HG02763 (cell line): ENCODE results near the gene ATG12.
"Not testable (repeated sequence)": the region's sequence is repeated elsewhere in the genome, so short reads cannot be mapped to it uniquely, and the experiment has no call there.

ENCODE experiments used
- ATAC-seq: cut with Tn5 transposase; IDR thresholded peaks from one replicate; pipeline ENCODE4 v1.9.1; 2021; ENCODE audit warnings: mild to moderate bottlenecking, moderate library complexity; ENCODE audit not compliant: unreplicated experiment

ATG12 gene

DNA sequence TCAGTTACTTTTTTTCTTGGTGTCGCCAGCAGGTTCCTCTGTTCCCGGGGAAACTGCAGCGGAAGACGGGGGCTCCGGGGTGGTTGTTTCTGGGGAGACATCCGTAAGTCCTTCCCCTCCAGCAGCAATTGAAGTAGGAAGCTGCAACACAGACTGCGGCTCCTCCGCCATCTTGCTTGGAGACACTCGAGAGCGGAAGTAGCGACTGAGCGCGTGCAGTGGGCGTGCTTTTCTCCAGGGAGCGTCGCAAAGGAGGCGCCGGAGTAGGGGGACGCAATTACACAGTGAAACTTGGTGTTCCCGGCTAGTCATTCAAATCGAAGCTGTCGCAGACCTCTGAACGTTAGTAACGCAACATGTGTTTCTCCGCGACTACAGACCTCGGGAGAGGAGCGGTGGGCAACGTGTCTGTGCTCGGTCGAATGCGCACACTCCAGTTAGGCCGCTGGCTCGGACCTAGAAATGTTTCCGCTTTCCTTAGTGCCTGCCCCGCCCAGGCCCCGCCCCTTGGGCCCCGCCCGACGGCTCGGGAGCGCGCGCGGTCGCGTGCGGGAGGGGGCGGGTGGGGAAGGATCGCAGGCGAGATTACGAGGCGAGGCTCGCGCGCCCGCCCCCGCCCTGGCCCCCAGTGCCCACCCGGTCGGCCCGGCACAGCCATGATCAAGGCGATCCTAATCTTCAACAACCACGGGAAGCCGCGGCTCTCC, at the start of gene ATG12, which contains the start of gene AP3S1:
Gene ATG12, minus strand, starts transcription at position 184 of the 707 bp plus-strand sequence. Its CDS starts 13 bp downstream, at position 171.
Gene AP3S1, plus strand, starts transcription at position 554 of the 707 bp plus-strand sequence. Its CDS starts 103 bp downstream, at position 657.
- ATAC-seq = peak; percentile 82

DNA sequence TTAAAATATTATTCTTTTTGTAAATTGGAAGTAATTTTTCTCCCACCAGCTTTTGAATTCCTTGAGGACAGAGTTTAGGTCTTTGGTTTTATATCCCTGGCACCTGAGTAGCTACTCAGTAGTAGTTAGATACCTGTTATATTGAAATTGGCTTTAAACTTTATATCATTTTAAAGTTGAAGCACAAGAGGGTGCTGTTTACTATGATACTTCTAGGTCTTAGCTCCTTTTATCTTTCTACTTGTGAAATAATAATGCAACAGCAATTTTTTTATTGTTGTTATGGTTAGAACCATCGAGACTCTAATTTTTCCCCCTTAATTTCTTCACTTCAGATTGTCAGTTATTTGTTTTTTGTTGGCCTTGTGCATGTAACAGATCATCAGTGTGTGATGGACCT, 46.7 kb upstream of the ATG12 start:
- ATAC-seq = no peak

DNA sequence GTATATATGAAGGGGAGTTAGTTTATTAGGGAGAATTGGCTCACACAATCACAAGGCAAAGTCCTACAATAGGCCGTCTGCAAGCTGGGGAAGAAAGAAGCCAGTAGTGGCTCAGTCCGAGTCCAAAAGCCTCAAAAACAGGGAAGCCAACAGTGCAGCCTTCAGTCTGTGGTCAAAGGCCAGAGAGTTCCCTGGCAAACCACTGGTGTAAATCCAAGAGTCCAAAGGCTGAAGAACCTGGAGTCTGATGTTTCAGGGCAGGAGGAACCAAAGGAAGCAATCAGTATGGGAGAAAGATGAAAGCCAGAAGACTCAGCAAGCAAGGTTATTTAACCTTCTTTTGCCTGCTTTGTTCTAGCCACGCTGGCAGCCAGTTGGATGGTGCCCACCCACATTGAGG, 43.8 kb upstream of the ATG12 start:
- ATAC-seq = not testable (repeated sequence)

DNA sequence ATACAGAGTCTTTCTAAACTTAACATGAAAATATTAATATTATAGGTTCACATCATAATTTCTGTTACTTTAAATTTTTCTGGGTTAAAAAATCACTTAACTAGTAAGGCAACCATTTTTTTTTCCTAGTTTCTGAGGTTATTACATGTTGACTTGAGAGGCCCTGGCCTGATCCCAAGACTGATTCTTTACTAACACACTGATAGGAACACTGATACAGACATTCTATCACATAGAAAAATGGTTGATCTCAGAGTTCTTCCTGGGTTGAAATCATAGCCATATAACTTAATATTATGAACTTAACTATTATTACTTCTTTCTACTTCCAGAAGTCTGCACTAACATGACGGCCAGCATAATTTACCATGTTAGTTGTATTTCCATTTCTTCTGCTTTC, 43.3 kb upstream of the ATG12 start:
- ATAC-seq = no peak

DNA sequence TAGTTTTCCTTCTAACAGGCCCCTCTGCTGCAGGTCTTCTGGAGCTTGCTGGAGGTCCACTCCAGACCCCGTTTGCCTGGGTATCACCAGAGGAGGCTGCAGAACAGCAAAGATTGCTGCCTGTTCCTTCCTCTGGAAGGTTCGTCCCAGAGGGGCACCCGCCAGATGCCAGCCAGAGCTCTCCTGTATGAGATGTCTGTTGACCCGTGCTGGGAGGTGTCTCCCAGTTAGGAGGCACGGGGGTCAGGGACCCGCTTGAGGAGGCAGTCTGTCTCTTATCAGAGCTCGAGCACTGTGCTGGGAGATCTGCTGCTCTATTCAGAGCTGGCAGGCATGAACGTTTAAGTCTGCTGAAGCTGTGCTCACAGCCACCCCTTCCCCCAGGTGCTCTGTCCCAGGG, 41.1 kb upstream of the ATG12 start:
- ATAC-seq = not testable (repeated sequence)

DNA sequence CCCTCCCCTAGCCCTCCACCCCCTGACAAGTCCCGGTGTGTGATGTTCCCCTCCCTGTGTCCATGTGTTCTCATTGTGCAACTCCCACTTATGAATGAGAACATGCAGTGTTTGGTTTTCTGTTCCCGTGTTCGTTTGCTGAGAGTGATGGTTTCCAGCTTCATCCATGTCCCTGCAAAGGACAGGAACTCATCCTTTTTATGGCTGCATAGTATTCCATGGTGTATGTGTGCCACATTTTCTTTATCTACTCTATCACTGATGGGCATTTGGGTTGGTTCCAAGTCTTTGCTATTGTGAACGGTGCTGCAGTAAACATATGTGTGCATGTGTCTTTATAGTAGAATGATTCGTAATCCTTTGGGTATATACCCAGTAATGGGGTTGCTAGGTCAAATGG, 36.0 kb upstream of the ATG12 start:
- ATAC-seq = not testable (repeated sequence)

DNA sequence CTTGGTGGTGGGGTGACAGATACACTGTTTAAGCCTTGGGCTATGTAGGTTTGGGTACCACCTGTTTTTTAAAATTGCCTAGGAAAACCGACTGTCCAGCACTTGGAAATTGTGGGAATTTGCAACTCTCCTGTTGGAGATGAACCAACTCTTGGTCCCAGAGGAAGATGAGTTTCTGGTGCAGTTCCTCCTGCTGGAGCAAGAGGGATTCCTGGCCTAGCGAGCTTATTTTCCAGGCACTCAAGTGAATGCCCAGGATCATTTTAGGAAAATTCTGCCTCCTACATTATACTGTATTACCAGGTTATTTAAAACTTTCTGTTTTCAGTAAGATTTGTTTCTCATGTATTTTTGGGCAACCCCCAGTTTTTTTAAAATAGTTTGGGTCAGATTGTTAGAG, 34.1 kb upstream of the ATG12 start:
- ATAC-seq = no peak

DNA sequence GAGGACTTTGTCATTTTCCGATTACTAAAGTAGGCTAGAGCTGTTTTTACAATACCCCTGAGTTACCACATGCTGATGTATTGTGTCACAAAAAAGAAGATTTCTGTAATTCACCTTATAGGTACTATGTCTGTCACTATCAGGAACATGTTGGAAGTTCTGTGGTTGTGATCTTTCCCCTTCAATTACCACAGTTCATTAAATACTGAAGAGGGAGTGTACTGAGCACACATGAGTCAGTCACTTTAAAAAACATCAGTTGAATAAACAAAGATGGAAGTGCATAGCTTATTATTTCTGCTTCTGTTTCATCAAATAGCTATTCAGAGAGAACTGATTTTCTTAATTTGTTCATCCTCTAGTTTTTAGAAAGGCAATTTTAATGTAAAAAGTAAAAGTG, 32.0 kb upstream of the ATG12 start:
- no peak for ATAC-seq

DNA sequence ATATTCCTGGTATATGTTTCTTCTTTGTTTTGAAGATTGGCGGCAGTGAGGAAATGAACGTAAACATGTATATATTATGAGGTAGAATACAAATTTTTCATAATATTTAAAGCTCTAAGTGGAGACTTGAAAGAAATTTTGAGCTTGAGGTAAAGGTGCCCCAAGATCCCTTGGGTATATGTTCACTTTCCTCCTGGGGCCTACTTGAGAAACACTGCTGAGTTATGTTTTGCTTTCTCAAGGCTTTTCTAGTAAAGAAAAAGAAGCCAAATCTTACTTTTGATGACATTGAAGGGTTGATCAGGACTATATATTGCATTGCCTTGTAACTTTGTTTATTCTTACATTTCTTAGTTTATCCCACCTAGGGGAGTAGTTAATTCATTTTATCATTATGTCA, 31.1 kb upstream of the ATG12 start:
- no peak for ATAC-seq

DNA sequence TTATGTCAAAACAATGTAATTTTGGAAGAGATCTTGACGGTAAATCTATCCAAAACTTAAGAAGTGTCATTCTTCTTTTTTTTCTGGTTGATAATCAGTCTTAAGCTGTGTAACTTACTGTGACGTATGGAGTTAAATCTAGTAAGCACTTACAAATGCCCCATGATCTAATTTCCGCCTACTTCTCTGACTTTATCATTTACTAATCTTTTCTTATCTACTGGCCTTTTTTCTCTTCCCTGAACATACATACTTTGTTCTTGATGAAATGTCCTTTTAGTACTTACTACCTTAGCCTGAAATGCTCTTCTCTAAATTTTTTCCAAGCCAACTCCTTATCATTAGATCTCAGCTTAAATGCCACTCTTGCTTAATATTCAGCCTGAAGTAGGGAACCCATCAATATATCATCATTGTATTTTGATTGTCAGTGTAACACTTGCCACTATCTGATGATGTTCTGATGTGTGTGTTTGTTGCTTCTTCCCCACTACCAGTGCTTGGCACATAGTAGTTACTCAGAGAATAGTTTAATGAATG, 28.0 kb upstream of the ATG12 start:
- ATAC-seq = no peak

DNA sequence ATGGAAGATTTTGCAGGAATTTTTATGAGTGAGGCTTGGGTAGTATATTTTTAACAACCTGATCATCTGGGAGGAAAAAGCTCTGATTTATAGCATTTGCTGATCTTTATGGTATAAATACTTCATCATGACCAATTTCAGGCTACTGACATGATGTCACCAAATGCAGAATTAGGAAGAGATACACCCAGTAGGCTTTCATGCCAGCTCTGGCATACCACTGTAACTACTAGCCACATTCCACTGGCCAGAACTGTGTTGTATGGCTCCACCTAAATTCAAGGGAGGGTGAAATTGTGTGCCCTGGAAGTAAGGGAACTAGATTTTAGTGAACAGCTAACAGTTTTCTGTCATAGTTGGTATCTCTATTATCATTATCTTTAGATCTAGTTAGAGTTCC, 18.0 kb upstream of the ATG12 start:
- no peak for ATAC-seq

DNA sequence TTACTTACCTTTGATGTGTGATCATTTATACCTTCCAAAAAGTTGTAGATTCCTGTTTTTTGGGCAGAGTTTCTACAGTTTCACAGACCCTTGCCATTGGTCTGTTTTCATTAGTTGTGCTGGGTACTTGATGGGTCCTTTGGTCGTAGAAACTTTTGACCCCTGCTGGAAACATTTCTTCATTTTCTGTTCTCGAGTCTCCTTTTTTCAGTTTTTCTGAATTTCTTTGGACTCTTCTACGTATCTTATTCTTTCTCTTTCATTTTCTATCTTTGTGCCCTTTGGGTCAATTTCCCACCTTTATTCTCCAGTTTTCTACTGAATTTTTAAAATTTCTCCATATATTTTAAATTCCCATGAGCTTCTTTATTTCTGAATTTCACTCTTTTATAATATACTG, 17.0 kb upstream of the ATG12 start:
- ATAC-seq = no peak

DNA sequence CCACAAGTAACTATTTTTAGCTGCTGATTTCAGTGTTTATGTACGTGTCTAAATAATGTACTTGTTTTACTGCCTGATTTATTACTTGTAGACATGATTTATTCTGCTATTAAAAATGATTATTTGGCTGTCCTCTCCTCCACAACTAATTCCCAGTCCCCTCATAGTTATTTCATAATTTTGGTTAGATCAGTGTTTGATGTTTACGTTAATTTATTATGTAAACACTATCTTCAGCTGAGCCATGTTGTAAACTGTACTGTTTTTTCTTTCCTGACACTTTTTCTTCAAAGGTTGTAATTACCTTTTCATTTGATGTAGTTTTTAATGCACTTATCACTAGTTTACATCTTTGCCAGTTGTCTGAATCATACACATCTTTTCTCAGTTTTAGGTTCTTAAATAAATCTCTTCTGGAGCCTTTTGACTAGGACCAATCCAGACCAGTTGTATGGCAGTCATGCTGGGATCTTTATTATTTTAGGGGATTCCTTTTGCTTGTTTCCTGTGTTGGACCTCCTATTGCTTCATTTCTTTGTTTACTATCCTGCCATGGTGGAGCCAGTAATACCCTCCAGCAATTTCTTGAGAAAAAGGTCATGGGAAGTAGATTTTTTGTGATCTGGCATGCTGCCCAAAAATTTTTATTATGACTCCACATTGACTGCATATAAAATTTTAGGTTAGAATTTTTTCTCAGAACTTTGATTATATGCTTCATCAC, 16.4 kb upstream of the ATG12 start:
- ATAC-seq = no peak

DNA sequence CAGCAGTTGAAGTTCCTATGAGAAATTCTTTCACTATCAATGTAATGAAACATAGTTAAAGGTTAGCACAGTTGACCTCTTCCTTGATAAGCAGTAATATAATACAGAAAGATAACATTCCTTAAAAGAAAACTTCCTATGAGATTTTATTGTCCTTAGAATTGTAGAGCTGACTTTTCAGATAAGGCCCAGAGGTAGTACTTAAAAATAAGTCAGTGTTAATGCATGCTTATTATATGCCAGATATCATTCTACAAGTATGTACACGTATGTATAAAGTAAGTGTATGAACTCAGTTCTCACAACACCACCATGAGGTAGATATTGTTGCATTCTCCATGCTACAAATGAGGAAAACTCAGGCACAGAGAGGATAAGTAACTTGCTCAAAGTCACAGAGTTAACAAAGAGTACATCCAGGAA, 15.7 kb upstream of the ATG12 start:
- no peak for ATAC-seq

DNA sequence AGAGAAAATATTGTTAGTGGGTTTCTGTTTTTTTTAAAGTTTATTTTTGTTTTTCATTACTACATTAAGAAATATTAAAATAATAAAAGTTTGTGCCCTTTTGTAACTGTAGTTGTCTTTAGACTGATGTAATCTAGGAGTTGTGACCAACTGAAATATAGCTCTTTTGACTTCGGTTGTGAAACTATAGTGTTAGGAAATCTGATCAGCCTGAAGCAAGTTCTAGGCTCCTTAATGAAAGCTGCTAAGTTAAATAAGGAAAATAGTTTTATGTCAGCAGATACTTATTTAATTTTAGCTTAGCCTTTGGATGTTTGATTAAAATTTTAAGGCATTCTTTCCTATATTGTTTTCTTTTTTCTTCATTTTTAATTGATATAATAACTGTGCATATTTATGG, 14.6 kb upstream of the ATG12 start:
- ATAC-seq = no peak

DNA sequence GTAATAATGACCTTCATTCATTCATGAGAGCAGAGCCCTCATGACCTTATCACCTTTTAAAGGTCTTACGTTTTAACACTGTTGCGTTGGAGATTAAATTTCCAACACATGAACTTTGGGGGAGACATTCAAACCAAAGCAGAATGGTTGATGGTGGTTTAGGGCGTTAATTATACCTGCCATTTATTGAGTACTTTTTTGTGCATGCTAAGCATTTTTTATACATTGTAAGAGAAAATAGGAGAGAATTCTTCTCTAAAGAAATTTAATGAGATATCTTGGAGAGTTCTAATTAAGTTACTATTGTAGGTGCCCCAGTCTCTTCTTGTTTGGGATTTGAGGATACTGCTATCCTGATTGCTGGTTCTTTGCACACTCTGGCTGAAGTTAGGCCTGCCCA, 12.8 kb upstream of the ATG12 start:
- ATAC-seq = no peak

DNA sequence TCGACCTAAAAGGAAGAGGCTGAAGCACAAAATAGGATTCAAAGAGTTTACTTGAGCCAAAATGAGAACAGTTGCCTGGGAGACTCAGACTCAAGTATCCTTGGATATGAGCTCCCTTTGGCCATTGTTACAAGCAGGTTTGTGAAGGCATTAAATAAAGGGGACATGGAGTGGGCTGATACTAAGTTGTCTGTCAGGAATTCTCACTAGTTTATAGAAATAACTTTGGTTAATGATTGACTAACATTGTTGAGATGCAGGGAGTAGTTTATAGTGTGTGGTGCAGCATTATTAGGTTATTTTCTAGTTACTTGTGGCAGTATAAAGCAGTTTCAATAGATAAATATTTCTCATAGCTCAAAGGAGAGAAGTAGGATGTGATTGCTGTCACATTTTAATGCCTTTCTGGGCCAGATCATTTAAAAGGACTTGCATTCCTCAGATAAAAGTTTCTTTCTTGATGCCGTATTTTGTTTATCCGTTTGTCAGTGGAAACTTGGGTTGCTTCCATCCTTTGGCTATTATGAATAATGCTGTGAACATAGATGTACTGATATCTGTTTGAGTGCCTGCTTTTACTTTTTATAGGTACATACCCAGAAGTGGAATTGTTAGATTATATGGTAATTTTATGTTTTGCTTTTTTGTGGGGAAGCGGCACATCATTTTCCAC, 9.5 kb upstream of the ATG12 start:
- ATAC-seq = no peak

DNA sequence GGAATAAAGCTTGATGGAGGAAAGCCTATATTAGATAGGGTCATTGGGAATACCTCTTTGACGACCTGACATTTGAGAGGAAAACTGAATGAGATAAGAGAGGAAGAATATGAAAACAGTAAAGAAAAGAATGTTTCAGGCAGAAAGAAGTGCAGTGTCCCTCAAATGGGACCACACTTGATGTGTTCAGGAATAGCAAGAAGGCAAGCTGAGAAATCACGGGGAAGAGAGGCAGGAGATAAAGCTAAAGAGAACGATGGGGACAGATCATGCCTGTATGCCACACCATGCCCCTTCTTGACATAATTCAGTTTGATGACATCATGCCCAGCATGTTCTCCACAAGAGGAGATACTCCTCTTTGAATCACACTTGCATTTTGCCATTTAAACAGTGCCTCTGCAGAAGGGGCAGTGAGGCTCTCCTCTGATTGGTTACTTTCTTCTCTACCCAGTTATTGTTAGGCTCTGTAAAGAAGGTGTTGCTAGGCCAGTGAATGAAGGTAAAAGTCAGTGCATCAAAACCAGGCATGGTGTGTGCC, 8.0 kb upstream of the ATG12 start:
- ATAC-seq = no peak

DNA sequence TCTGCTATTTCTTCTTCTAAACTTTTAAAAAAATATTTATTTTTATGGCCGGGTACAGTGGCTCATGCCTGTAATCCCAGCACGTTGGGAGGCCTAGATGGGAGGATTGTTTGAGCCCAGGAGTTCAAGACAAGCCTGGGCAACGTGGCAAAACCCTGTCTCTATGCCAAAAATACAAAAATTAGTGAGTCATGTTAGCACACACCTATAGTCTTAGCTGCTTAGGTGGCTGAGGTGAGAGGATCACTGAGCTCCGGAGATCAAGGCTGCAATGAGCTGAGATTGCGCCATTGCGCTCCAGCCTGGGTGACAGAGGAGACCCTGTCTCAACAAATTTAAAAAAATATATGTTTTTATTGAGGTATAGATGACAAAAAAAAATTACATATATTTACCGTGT, 5.9 kb upstream of the ATG12 start:
- no peak for ATAC-seq

DNA sequence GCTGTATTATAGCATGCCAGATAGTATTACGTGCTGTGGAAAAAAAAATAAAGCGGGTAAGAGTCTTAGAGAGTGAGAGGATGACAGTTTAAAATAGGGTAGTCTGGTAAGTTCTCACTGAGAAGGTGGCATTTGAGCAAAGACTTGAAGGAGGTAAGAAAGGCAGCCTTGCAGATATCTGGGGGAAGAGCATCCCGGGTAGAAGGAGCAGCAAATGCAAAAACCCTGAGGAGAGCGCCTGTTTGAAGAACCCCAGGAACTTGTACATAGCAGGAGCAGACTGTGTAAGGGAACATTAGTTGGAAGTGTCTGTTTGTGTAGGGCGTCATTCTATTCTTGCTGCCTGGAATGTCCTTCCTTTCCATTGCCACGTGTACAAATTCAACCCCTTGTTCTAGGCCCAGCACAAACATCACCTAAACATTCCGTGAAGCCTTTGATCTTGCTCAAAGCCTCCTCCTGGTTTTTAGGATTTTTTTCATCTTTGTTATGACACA, 3.0 kb upstream of the ATG12 start:
- no peak for ATAC-seq

DNA sequence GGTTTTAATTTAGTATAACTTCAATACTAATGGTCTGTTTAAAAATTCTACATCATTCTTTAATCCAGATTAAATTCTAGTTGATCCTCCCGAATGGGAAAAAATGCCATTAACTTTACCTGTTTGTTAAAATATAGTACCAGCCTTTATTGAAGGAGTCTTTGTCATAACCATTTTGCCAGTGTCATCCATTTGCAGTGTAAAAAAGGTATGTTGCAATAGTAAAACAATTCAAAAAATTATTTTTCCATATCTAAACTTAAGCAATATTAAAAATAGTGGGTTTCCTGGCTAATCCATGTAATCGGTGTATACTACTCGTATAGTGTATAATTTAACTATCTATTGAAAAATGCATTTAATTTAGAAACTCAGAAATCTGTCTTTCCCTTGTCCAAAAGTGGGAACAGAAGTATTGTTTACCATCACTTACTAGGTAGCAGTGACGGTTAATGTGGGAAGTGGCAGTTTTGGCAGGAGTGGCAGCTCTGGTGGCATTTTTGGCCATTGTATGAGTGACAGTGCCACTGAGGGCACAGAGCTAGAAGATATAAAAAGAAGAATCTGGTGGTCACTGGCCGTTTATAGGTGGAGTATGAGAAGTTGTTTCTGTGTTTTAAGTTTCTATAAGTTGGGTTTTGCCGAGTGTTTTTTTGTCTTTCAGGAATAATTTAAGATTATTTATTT, 2.2 kb upstream of the ATG12 start:
- no peak for ATAC-seq
